Endothelial cell of umbilical vein (primary cell): ENCODE results near the gene EXOC6B.

Experiments
- EZH2 ChIP-seq: IDR thresholded peaks from 2 replicates; pipeline ENCODE4 v1.6.1; 2012; ENCODE audit warnings: borderline replicate concordance, low read depth, mild to moderate bottlenecking, moderate library complexity, low read length, inconsistent platforms; ENCODE audit not compliant: severe bottlenecking
- GATA2 ChIP-seq: IDR thresholded peaks from 2 replicates; pipeline ENCODE4 v1.7.0; 2011; ENCODE audit warnings: low read depth, mild to moderate bottlenecking, moderate library complexity, mixed read lengths, low read length; ENCODE audit not compliant: insufficient read length, insufficient read depth
- JUN ChIP-seq: IDR thresholded peaks from 2 replicates; pipeline ENCODE4 v1.6.1; 2011; ENCODE audit warnings: borderline replicate concordance, low read depth; ENCODE audit not compliant: insufficient read length, insufficient read depth
- MAX ChIP-seq: IDR thresholded peaks from 2 replicates; pipeline ENCODE4 v1.6.1; 2011; ENCODE audit not compliant: insufficient read depth, insufficient read length
- POLR2A ChIP-seq: IDR thresholded peaks from 2 replicates; pipeline ENCODE4 v1.6.1; 2012; ENCODE audit warnings: low read depth, mild to moderate bottlenecking, control low read depth, low read length
- POLR2AphosphoS5 ChIP-seq: IDR thresholded peaks from 2 replicates; pipeline ENCODE4 v1.6.1; 2012; ENCODE audit warnings: low read depth, mild to moderate bottlenecking, control low read depth, low read length, moderate library complexity; ENCODE audit not compliant: insufficient read depth
- TF ChIP-seq, protein P1 (sequence below), 2 donors: IDR thresholded peaks; 1 replicate in 1 of 2; 2 replicates in 1 of 2; pipeline ENCODE4 v1.5.1; 2011; ENCODE audit warnings: low read length in 2 of 2, mild to moderate bottlenecking in 2 of 2, moderate library complexity in 2 of 2, control low read depth in 1 of 2, inconsistent platforms in 1 of 2, low read depth in 1 of 2; ENCODE audit not compliant: insufficient read depth in 1 of 2; ENCODE audit errors: extremely low read depth in 1 of 2

- TF ChIP-seq, protein P1, sequence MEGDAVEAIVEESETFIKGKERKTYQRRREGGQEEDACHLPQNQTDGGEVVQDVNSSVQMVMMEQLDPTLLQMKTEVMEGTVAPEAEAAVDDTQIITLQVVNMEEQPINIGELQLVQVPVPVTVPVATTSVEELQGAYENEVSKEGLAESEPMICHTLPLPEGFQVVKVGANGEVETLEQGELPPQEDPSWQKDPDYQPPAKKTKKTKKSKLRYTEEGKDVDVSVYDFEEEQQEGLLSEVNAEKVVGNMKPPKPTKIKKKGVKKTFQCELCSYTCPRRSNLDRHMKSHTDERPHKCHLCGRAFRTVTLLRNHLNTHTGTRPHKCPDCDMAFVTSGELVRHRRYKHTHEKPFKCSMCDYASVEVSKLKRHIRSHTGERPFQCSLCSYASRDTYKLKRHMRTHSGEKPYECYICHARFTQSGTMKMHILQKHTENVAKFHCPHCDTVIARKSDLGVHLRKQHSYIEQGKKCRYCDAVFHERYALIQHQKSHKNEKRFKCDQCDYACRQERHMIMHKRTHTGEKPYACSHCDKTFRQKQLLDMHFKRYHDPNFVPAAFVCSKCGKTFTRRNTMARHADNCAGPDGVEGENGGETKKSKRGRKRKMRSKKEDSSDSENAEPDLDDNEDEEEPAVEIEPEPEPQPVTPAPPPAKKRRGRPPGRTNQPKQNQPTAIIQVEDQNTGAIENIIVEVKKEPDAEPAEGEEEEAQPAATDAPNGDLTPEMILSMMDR (IDR thresholded peaks at IDR 0.05; ENCODE audit: extremely low read depth in 1 of 2, insufficient read depth in 1 of 2, low read depth in 1 of 2, low read length in 2 of 2), result no peak
- TF ChIP-seq EZH2, result no peak
- no peak for TF ChIP-seq POLR2A
- TF ChIP-seq POLR2AphosphoS5, result no peak
- no peak for TF ChIP-seq MAX
- no peak for TF ChIP-seq JUN
- no peak for TF ChIP-seq GATA2
Measured at GRCh38 chr2:72695676-72696075, 130.2 kb downstream of the EXOC6B start.
